22Rv1 (cell line): ENCODE measurements around the gene CAMKK1.

Experiments
- H3K27ac ChIP-seq: fragments of 450-650 bp; 2 replicates; pipeline ENCODE4 v1.5.1; 2017
- CTCF ChIP-seq: fragments of 450-650 bp; IDR thresholded peaks from 2 replicates; pipeline ENCODE4 v1.5.1; 2017; ENCODE audit warnings: mild to moderate bottlenecking
- ZFX ChIP-seq: fragments of 450-650 bp; IDR thresholded peaks from 2 replicates; pipeline ENCODE4 v1.6.1; 2017; ENCODE audit warnings: antibody characterized with exemption, borderline replicate concordance

Gene CAMKK1

GRCh38 chr17:3848229-3848835 lies 44.5 kb downstream of the CAMKK1 start:
- no peak overlapping the region for H3K27ac ChIP-seq
- no peak for TF ChIP-seq ZFX
- TF ChIP-seq CTCF: no peak

GRCh38 chr17:3847165-3847670 lies 45.6 kb downstream of the CAMKK1 start:
- H3K27ac ChIP-seq: no peak overlapping the region

GRCh38 chr17:3846437-3847164 lies 46.3 kb downstream of the CAMKK1 start:
- TF ChIP-seq CTCF: peak; percentile 79
- no peak for TF ChIP-seq ZFX
- no peak overlapping the region for H3K27ac ChIP-seq

More at GRCh38 chr17:3847165-3847670, 45.6 kb downstream of the CAMKK1 start:
- TF ChIP-seq ZFX (no peak), CTCF (no peak)

GRCh38 chr17:3845621-3846436 lies 47.0 kb downstream of the CAMKK1 start, which contains the start of gene NCBP3:
Gene NCBP3, minus strand, starts transcription at chr17:3846246. Its CDS starts 23 bp downstream, at chr17:3846223.
- H3K27ac ChIP-seq: peak within 1 kb of the TSS; percentile 60
- TF ChIP-seq ZFX (no peak), CTCF (peak; percentile 99)

GRCh38 chr17:3845291-3845620 lies 47.6 kb downstream of the CAMKK1 start:
- TF ChIP-seq CTCF (no peak), ZFX (no peak)
- peak overlapping the region; percentile 60 for H3K27ac ChIP-seq

GRCh38 chr17:3844556-3844955 lies 48.3 kb downstream of the CAMKK1 start:
- 0 out of 2 replicates have a peak overlapping the region, but pooled peaks have one; percentile 60 for H3K27ac ChIP-seq

GRCh38 chr17:3843935-3844516 lies 48.8 kb downstream of the CAMKK1 start:
- H3K27ac ChIP-seq: 0 out of 2 replicates have a peak overlapping the region, but pooled peaks have one; percentile 60
- TF ChIP-seq CTCF (peak; percentile 91), ZFX (no peak)
